Upper lobe of right lung (tissue), 1 donor: ENCODE results near the gene RBMS3. TPM values are rescaled to one million over a fixed set of nuclear protein-coding genes. Genes with fewer than 3 reads are reported as not detected.

ENCODE experiments used
- ATAC-seq: fragments of 200-7000 bp; cut with Tn5 transposase; one replicate; pipeline ENCODE4 v1.9.1; 2020; ENCODE audit warnings: mild to moderate bottlenecking, moderate library complexity
- DNase-seq: peaks from one replicate; pipeline ENCODE4 v3.0.0-alpha.2; 2020
- H3K27ac ChIP-seq: fragments of 200-600 bp; one replicate; pipeline ENCODE4 v1.8.0; 2022
- H3K27me3 ChIP-seq: fragments of 200-600 bp; one replicate; pipeline ENCODE4 v1.8.0; 2022; ENCODE audit warnings: mild to moderate bottlenecking
- H3K36me3 ChIP-seq: fragments of 200-600 bp; one replicate; pipeline ENCODE4 v1.8.0; 2022
- H3K4me1 ChIP-seq: fragments of 200-600 bp; one replicate; pipeline ENCODE4 v1.8.0; 2022
- H3K4me3 ChIP-seq: fragments of 200-600 bp; one replicate; pipeline ENCODE4 v1.8.0; 2022; ENCODE audit warnings: mild to moderate bottlenecking
- H3K9me3 ChIP-seq: fragments of 200-600 bp; one replicate; pipeline ENCODE4 v1.8.0; 2022
- CTCF ChIP-seq: fragments of 200-600 bp; IDR thresholded peaks from one replicate; pipeline ENCODE4 v1.8.0; 2022; ENCODE audit warnings: antibody characterized with exemption
- intact Hi-C: fragments of 100-400 bp; cut with DNase I; formaldehyde crosslinking; loops from one replicate; pipeline ENCODE4 v1.11.0; 2022
- total RNA-seq: library from RNA; stranded (reverse); fragmentation: NEBNext Ultra II Directional; extraction: Animal tissue kit (Norgen Biotek cat#: 25700); gene quantifications from one replicate; pipeline ENCODE4 v1.2.1, GENCODE V29; 2021
- donor health status: DM: no; HTN: yes; CAD: no; lungs with severe emphysema.

Gene RBMS3
- total RNA-seq, 1 donor from 2014 or later = 85.9 TPM

GRCh38 chr3:29545615-29546014 is 264.7 kb downstream of the RBMS3 start:
- no peaks in the 10 kb centered on the region for H3K27me3 ChIP-seq
- TF ChIP-seq CTCF = no peak

GRCh38 chr3:29552051-29552450 is 271.2 kb downstream of the RBMS3 start:
- DNase-seq = no peak
- H3K4me3 ChIP-seq = no peak overlapping the region
- no peak for ATAC-seq
- H3K4me1 ChIP-seq = peaks cover 6% of the 10 kb centered on the region
- intact Hi-C loops = no loop called here
- H3K9me3 ChIP-seq = no peaks in the 10 kb centered on the region
- no peak overlapping the region for H3K27ac ChIP-seq
- no peaks in the 10 kb centered on the region for H3K27me3 ChIP-seq
- peaks cover 3% of the 10 kb centered on the region for H3K36me3 ChIP-seq
- no peak for TF ChIP-seq CTCF

More at GRCh38 chr3:29545615-29546014, 264.7 kb downstream of the RBMS3 start:
- Histone ChIP-seq H3K9me3 (no peaks in the 10 kb centered on the region), H3K4me1 (peaks cover 12% of the 10 kb centered on the region), H3K36me3 (peaks cover 3% of the 10 kb centered on the region), H3K27ac (no peak overlapping the region), H3K4me3 (no peak overlapping the region)
- DNase-seq = no peak
- intact Hi-C loops = no loop called here
- ATAC-seq = no peak

GRCh38 chr3:29554566-29554965 is 273.7 kb downstream of the RBMS3 start:
- Histone ChIP-seq H3K27me3 (no peaks in the 10 kb centered on the region), H3K27ac (no peak overlapping the region), H3K36me3 (no peaks in the 10 kb centered on the region), H3K4me1 (peaks cover 6% of the 10 kb centered on the region), H3K9me3 (no peaks in the 10 kb centered on the region), H3K4me3 (no peak overlapping the region)
- TF ChIP-seq CTCF = no peak
- intact Hi-C loops = no loop called here
- ATAC-seq (no peak), DNase-seq (no peak)

- DNase-seq = no peak
- ATAC-seq = no peak
- Histone ChIP-seq H3K9me3 (no peaks in the 10 kb centered on the region), H3K4me1 (peaks cover 6% of the 10 kb centered on the region), H3K36me3 (no peaks in the 10 kb centered on the region), H3K27me3 (no peaks in the 10 kb centered on the region), H3K4me3 (no peak overlapping the region), H3K27ac (no peak overlapping the region)
- intact Hi-C loops = no loop called here
- no peak for TF ChIP-seq CTCF
These were observed 274.7 kb downstream of the RBMS3 start for GRCh38 chr3:29555590-29555989.

- no peak for DNase-seq
- intact Hi-C loops = no loop called here
- Histone ChIP-seq H3K36me3 (no peaks in the 10 kb centered on the region), H3K4me3 (no peak overlapping the region), H3K27me3 (no peaks in the 10 kb centered on the region), H3K4me1 (peaks cover 2% of the 10 kb centered on the region), H3K9me3 (no peaks in the 10 kb centered on the region), H3K27ac (no peak overlapping the region)
- TF ChIP-seq CTCF = no peak
- ATAC-seq = no peak
These were observed 276.3 kb downstream of the RBMS3 start for GRCh38 chr3:29557186-29557585.

GRCh38 chr3:29557825-29558224 is 277.0 kb downstream of the RBMS3 start:
- Histone ChIP-seq H3K27me3 (no peaks in the 10 kb centered on the region), H3K4me3 (no peak overlapping the region), H3K9me3 (no peaks in the 10 kb centered on the region), H3K27ac (no peak overlapping the region), H3K4me1 (no peaks in the 10 kb centered on the region), H3K36me3 (no peaks in the 10 kb centered on the region)
- no peak for TF ChIP-seq CTCF
- no peak for ATAC-seq
- intact Hi-C loops = no loop called here
- DNase-seq = no peak
